Measurements from ENCODE around the gene IDUA. TPM values are rescaled to one million over a fixed set of nuclear protein-coding genes. Genes with fewer than 3 reads are reported as not detected.
"Not testable (repeated sequence)": the region's sequence is repeated elsewhere in the genome, so short reads cannot be mapped to it uniquely, and the experiment has no call there.

Gene IDUA
- total RNA-seq, 1 donor from 2014 or later, result 9.5 TPM

GRCh38 chr4:1045193-1045594 is 58.4 kb downstream of the IDUA start:
- no peak for DNase-seq (ENCODE audit: low read depth in 2 of 2)

DNA sequence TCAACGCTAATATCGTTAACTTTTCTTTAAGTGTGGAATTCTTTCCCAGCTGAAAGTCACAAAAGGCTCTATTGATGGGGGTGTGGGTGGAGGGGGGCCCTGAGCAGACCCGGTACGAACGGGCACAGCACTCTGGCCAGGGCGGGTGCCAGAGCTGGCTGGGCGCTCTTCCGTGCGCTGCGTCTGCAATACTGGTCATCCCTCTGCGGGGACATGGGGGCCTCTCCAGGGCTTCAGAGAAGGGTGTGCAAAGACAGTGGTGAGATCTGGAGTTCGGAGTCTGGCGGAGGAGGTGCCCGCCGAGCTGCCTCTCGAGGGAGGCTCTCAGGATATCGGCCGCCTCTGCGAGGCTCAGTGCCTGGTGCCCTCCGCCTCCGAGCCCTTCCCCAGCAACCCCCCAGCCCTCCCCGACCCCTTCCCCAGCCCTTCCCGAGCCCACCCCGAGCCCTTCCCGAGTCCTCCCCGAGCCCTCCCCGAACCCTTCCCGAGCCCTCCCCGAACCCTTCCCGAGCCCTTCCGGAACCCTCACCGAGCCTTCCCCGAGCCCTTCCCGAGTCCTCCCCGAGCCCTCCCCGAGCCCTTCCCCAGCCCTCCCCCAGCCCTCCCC is 58.9 kb downstream of the IDUA start:
- no peak for DNase-seq (ENCODE audit: low read depth in 2 of 2)

DNA sequence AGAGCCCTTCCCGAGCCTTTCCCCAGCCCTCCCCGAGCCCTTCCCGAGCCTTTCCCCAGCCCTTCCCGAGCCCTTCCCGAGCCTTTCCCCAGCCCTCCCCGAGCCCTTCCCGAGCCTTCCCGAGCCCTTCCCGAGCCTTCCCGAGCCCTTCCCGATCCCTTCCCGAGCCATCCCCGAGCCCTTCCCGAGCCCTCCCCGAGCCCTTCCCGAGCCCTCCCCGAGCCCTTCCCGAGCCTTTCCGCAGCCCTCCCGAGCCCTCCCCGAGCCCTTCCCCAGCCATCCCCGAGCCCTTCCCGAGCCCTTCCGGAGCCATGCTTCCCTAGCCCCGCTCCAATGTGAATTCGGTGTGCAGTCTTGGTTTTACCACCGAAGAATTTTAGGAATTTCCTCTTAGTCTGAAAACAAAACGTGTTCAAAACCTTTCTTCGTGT is 59.8 kb downstream of the IDUA start:
- DNase-seq (ENCODE audit: low read depth in 2 of 2), result peak; percentile 76 to 90

DNA sequence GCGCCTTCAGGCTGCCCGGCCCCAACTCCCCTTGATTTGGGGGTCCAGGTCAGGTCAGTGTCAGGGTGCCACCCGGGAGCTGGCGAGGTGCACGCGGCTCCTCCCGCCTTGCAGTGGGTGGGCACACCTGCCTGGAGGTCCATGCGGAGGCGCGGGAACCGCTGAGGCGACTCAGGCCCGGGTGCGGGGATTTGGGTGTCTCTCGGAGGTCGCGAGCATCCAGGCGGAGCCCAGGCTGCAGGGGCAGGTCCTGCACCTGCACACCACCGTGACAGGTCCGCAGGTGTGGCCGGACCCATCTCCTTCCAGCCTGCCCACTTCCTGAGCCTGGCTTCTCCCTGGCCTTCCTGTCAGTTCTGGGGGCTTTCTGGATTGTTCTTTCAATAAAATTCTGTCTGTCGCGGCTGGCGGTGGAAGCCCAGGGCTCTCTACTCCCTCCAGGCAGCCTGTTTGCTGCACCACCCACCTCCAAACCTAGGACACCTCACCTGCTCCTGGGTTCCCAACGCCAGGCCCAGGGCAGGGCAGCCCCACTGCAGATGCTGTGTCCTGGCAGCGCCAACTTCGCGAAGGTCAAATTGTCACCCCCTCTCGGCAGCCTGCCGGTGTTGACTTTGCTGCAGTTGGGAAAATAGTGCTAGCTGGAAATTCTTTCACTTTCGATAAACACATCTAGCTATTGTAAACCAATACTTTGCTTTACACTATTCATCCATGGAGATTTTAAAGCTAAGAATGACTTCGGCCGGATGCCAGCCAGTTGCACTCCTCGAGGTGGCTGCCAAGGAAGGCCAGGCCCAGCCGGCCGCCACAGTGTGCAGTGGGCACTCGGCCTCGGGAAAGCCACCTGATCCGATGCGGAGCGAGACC is 60.5 kb downstream of the IDUA start:
- DNase-seq (ENCODE audit: low read depth in 2 of 2), result peak; percentile 63 to 84

- no peak for DNase-seq (ENCODE audit: low read depth in 2 of 2)
Measured at GRCh38 chr4:1047976-1048772, 61.3 kb downstream of the IDUA start.

DNA sequence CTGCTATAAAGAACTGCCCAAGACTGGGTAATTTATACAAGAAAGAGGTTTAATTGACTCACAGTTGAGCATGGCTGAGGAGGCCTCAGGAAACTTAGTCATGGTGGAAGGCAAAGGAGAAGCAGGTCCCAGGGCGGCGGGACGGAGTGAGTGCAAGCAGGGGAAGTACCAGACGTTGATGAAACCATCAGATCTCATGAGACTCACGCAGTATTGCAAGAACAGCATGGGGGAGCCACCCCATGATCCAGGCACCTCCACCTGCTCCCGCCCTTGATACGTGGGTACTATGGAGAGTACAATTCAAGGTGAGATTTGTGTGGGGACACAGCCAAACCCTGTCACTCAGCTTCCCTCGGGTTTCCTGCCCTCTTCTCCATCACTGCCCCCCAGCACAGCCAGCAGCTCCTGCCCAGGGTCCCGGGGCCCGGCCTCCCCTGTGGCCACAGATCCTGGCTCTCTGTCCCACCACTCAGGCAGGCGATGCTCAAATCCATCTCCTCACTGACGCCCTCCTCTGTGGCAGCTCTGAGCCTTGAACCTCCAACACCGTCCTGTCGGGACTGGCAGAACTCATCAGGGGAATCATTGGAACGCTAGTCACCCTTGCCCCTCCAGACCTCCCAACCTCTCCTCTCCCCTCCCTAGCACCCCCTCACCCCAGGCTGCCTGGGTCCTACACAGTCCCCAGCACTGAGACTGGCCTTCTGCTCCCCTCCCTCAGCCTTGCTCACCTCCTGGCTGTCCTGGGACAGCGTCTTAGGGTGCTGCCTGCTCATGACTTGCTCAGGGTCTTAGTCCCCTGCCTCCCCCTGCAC is 62.1 kb downstream of the IDUA start:
- DNase-seq (ENCODE audit: low read depth in 2 of 2), result peak in 1 of 2 donors; percentile 86

GRCh38 chr4:1049591-1049905 is 62.7 kb downstream of the IDUA start:
- no peak for DNase-seq (ENCODE audit: low read depth in 2 of 2)

DNA sequence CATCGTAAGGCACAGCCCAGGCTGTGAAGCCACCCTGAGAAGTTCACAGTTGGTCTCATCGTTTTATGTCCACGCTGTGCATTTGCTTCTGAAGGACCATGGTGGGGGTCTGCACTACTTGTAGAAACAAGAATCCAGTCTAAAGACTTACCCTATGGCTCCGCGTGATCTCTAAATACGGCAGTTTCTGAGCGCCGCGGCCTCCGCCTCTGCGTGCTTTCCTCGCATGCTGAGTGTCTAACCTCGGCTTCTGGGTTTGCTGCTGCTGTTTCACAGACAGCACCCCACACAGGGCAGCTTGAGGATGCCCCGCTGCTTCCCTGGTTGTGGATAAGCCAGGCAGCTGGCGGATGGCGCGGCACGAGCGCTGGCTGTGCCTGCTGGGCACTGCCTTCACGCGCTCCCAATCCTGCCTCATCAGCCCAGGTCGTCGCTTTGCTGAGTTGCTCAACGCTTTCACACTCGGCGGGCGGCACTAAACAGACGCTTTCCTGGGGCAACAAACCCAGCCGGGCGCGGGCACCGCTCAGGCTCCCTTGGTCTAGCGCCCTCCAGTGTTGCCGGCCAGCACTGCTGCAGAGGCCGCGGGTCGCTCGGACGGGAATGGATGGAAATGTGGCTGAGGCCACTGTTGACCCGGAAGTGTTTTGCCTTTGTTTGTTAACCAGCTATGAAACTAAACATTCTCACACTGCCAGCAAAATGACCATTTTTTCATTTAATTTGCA is 63.8 kb downstream of the IDUA start:
- DNase-seq (ENCODE audit: low read depth in 2 of 2), result peak; percentile 18 to 50

GRCh38 chr4:1051472-1051871 is 64.6 kb downstream of the IDUA start:
- DNase-seq (ENCODE audit: low read depth in 2 of 2), result no peak

- no peak for DNase-seq (ENCODE audit: low read depth in 2 of 2)
Measured at GRCh38 chr4:1052231-1052671, 65.4 kb downstream of the IDUA start.

DNA sequence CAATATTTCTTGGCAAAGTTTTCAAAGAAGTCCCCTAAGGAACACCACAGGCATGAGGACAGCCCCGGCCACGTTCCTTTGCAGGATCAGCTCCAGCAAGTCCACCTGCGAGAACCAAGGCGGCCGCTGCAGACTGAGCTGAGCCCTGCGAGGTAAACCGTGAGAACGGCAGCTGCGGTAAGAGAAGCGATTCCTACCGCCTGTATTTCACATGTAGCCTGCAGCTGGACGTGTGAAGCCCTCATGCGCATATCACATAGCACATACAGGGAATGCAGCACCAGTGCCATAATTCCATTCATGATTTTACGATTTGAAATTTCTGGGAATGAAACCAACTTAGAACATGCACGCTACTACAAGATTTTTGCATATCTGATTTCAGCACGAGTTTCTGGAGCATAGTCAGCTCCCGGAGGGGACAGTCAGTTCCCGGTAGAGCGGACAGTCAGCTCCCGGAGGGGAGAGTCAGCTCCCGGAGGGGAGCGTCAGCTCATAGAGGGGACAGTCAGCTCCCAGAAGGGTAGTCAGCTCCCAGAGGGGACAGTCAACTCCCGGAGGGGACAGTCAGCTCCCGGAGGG is 66.3 kb downstream of the IDUA start:
- no peak for DNase-seq (ENCODE audit: low read depth in 2 of 2)

DNA sequence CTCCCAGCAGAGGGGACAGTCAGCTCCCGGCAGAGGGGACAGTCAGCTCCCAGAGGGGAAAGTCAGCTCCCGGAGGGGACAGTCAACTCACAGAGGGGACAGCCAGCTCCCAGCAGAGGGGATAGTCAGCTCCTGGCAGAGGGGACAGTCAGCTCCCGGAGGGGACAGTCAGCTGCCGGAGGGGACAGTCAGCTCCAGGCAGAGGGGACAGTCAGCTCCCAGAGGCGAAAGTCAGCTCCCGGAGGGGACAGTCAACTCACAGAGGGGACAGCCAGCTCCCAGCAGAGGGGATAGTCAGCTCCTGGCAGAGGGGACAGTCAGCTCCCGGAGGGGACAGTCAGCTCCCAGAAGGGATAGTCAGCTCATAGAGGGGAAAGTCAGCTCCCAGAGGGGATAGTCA is 67.0 kb downstream of the IDUA start:
- not testable (repeated sequence) for DNase-seq (ENCODE audit: low read depth in 2 of 2)

Other genes with a start within 250 kb of the IDUA start
- gene CPLX1, start 160.9 kb upstream of the IDUA start, total RNA-seq, result not detected in 2 replicates
- gene GAK, start 54.7 kb upstream of the IDUA start, total RNA-seq, result 42.1 and 74.8 TPM in 2 replicates
- gene TMEM175, start 54.6 kb upstream of the IDUA start, total RNA-seq, result 7.2 and 8.5 TPM in 2 replicates
- gene DGKQ, start 13.5 kb upstream of the IDUA start, total RNA-seq, result 11.1 and 18.3 TPM in 2 replicates
- gene SLC26A1, start 6.4 kb downstream of the IDUA start, total RNA-seq, result under 0.01 and 0.20 TPM in 2 replicates
- gene FGFRL1, start 24.6 kb downstream of the IDUA start, total RNA-seq, result 6.3 and 16.9 TPM in 2 replicates
- 0.22 and 0.79 TPM in 2 replicates for gene RNF212, start 126.5 kb downstream of the IDUA start, total RNA-seq
- gene SPON2, start 185.5 kb downstream of the IDUA start, total RNA-seq, result 0.40 and 0.65 TPM in 2 replicates

Data from lung microvascular endothelial cell (primary cell).